AG10803 (cell line): ENCODE measurements around the gene CCDC93.

Experiments
- DNase-seq: peaks from one replicate; pipeline ENCODE4 v3.0.0; 2010; ENCODE audit warnings: low read depth
- H3K4me3 ChIP-seq: 2 replicates; pipeline ENCODE4 v1.5.1; 2011; ENCODE audit warnings: mild to moderate bottlenecking, low read length, control low read depth
- TF ChIP-seq, protein P1 (sequence below): conservative IDR thresholded peaks from 2 replicates; pipeline ENCODE4 v1.5.1; 2011; ENCODE audit warnings: mild to moderate bottlenecking, low read length, control low read depth, inconsistent platforms

Gene CCDC93, protein sequence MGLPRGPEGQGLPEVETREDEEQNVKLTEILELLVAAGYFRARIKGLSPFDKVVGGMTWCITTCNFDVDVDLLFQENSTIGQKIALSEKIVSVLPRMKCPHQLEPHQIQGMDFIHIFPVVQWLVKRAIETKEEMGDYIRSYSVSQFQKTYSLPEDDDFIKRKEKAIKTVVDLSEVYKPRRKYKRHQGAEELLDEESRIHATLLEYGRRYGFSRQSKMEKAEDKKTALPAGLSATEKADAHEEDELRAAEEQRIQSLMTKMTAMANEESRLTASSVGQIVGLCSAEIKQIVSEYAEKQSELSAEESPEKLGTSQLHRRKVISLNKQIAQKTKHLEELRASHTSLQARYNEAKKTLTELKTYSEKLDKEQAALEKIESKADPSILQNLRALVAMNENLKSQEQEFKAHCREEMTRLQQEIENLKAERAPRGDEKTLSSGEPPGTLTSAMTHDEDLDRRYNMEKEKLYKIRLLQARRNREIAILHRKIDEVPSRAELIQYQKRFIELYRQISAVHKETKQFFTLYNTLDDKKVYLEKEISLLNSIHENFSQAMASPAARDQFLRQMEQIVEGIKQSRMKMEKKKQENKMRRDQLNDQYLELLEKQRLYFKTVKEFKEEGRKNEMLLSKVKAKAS

DNA sequence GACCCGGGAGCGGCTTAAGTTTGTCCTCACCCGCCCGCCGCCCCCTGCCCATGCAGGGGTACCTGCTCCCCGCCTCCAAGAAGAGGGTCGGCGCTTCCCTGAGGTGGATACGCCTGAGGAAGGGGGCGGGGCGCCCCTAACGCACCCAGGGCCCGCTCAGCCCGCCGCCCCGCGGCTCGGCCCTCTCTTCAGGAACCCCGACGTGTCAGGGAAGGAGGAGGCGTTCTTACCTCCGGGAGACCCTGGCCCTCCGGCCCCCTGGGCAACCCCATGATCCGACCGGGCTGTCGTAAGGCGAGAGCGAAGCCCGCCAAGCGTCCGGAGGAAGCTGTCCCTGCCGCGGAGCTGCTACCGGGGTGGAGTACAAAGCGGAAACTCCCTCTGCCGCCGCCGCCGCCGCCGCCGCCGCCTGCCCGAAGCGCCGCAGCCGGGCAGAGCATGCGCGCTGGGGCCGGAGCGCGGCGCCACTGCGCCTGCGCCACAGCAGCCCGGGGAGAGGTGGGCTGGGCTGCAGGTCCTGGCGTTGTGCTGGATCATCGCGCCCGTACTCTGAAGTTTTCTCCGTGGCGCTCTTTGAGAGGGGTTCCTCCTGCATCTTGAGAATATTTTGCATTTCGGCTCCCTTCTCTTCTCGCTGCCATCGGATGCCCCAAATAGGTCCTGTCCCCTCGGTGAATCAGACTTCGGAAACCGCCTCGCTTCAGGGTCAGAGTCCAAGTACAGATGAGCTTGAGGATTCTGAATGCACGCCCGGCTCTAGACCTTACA lies at the start of gene CCDC93:
CCDC93 (minus strand) TSS at position 347 of the 768 bp plus-strand sequence; CDS start at position 272, 75 bp downstream.
- DNase-seq, result peak; percentile 80

DNA sequence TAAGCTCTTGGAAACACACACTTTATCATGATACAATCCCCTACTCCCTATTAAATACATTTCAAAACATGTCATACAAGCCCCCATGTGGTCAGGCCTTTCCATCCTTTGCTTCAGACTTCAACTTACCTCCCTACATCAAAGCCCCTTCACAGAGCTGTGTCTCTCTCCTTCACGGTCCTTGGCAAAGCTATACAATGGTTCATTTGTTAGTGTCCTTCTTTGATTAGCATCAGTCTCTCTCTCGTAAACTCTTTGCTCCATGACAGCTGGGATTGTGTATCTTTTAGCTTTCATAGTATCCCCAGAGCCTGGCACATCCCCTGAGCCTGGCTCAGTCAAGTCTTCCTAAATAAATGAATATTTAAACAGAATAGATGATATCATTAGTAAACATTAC lies 48.8 kb upstream of the CCDC93 start:
- H3K4me3 ChIP-seq, result no peak overlapping the region
- TF ChIP-seq, protein P1, sequence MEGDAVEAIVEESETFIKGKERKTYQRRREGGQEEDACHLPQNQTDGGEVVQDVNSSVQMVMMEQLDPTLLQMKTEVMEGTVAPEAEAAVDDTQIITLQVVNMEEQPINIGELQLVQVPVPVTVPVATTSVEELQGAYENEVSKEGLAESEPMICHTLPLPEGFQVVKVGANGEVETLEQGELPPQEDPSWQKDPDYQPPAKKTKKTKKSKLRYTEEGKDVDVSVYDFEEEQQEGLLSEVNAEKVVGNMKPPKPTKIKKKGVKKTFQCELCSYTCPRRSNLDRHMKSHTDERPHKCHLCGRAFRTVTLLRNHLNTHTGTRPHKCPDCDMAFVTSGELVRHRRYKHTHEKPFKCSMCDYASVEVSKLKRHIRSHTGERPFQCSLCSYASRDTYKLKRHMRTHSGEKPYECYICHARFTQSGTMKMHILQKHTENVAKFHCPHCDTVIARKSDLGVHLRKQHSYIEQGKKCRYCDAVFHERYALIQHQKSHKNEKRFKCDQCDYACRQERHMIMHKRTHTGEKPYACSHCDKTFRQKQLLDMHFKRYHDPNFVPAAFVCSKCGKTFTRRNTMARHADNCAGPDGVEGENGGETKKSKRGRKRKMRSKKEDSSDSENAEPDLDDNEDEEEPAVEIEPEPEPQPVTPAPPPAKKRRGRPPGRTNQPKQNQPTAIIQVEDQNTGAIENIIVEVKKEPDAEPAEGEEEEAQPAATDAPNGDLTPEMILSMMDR, result no peak
- no peak for DNase-seq

More for the DNA sequence above, at the start of gene CCDC93:
- TF ChIP-seq, protein P1, result no peak
- peak within 1 kb of the TSS; percentile 94 for H3K4me3 ChIP-seq

DNA sequence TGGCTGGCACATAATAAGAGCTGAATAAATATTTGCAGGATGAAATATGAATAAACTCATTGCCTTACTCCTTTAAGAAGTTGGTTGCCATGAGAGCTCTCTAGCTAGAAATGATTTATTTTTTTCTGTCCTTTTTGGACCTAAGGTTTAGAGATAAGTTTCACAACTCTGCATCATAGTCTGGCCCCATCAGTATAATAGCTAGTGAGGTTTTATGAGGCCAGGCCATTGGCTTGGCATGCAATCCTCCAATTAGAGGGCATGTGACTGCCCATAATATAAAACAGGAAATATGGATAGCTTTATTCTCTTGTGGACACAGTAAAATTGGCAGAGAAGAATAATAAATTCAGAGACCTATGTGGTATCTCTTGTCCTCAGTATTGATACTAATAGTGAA lies 48.2 kb upstream of the CCDC93 start:
- no peak overlapping the region for H3K4me3 ChIP-seq
- peak; percentile 70 for DNase-seq
- TF ChIP-seq, protein P1, result no peak

DNA sequence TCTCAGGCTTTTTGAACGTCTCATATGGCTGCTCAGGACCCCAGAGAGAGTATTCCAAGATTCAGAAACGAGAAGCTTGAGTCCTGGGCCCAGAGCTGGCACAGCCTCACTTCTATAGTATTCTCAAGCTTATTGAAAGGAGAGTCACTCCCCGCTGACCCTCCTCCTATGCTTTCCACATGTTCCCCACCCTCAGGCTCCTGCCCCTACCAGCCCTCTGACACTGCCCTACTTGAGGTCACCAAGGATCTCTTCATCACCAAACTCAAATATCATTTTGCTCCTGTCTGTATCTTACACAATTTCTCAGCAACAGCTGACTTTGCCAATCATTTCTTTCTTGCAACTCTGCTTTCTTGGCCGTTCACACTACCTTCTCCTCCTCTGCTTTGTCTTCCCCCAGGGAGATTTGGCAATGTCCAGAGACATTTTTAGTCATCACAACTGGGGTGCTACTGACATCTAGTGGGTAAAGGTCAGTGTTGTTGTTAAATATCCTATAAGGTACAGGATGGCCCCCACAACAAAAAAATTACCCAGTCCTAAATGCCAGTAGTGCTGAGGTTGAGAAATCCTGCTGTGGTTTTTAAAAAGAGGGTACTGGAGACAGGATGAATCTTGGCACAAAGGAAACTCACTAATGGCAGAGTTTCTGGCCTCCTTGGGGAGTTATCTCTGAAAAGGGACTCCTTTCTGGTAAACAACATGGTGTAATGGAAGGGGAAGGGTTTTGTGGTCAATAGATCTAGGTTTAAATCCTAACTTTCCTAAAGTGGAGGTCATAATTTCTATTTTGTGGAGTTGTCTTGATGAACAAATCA lies 47.5 kb upstream of the CCDC93 start:
- no peak overlapping the region for H3K4me3 ChIP-seq
- DNase-seq, result peak; percentile 91
- TF ChIP-seq, protein P1, result peak; percentile 74

DNA sequence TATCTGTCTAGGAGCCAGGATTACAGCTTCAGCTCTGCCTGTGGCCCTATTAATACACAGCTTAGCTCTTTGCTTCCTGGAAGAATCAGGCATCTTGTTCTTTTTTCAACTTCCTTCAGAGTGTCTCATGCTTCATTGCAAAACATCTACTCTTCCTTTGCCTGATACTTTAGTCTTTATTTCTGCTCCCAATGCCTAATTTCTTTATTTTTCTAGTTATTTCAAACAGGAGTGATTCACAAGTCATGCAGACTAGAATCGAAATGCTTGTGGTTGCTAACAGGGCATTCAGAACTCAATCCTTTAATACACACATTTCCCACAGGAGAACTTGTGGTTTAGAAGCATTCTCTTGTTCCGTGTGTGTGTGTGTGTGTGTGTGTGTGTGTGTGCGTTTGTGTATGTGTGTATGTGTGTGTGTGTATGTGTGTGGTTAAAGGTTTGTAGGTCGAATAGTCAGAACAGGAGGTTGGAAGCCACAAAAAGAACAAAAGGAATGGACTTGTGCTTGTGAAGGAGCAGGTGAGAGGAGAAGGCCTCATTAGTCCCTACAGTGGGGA lies 46.1 kb upstream of the CCDC93 start:
- TF ChIP-seq, protein P1, result no peak
- peak; percentile 99 for DNase-seq
- no peak overlapping the region for H3K4me3 ChIP-seq

DNA sequence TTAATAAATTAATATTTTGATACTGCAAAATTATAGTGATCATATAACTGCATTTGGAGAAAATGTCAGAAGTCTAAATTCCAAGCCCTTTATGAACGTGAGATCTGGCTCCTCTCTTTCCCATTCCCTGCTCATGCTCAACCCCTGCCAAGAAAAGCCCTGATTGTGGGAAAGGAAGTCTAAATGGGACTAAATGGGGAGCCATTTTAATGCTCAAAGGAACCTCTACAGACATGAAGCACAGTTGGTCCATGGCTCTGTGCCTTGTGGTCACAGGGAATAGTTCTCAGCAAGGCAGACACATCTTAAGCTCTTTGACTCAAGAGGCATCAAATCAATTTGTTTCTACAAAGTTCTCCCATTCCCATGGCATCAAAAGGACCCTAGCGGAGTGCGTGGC lies 45.1 kb upstream of the CCDC93 start:
- TF ChIP-seq, protein P1, result no peak
- no peak overlapping the region for H3K4me3 ChIP-seq
- peak; percentile 48 for DNase-seq
